ENCODE measurements around the gene NACC2.
A peak's percentile ranks its signal among the peaks of the same experiment; 100 is the strongest.

The NACC2 gene

DNA sequence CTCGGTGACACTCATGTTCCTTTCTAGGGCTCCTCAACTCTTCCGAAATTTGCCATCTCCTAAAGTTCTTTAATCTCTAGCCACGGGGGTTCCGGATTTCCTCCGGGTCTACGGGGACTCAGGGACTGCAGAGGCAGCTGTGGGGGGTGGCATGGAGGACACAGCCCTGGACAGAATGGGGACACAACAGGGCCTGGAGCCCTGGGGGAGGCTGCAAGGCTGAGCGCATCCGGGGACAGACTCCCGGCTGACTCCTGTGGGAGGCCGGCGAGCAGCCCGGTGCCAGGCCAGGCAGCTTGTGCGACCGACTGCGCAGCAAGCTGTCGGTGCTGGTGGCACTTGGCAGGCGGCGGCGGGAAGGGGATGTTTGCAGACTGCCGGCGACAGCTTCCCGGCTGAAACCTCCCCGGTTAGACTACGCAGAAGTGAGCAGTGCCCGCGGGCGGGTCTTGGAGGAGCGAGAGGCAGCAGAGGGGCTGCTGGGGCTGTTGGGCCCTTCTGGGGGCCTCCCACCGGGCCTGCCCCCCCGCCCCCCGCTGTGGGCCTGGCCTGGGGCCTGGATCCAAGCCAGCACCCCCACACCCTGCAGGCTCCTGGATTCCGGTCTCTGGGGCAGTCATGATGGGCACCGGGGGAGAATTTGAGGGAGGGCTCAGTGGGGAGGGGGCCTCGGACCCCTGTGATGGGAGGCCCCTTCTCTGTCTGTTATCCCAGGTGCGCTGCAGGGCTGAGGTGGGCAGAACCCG is 105.2 kb downstream of the NACC2 start:
- no peak for DNase-seq

DNA sequence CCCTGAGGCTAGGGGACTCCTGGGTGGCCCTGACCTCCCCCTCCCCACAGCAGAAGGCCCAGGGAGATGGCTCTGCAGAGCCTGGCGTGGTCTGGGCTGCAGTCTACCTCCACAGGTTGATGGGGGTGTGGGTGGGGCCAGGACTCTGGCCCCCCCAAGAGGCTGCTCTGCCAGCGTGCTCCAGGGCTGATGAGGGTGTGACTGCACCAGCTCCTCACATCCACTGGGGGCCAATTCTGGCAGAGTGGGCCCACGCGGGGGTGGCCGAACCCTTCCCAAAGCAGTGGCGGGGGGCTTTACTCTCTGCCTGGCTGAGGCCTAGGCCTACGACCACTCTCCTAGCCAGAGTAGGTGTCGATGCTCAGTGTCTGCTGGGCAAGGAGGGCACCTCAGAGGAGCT is 105.9 kb downstream of the NACC2 start:
- no peak for DNase-seq

DNA sequence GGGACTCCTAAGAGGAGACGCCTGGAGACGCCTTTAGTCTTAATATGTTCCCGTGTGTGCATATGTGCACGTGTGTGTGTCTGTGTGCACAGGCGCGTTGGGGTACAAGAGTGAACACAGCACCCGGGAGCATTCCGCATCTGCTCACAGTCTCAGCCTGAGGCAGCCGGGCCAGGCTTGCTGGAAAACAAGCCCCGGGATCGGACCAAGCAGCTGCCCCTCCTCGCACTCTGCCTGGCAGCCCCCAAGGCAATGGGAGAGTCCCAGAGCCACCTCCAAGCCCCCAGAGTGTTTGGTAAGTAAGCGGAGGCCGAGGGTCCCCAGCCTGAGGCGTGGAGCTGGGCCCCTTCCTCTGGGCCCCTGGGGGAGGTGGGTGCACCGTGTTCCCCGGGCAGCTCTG is 106.6 kb downstream of the NACC2 start:
- DNase-seq = no peak

DNA sequence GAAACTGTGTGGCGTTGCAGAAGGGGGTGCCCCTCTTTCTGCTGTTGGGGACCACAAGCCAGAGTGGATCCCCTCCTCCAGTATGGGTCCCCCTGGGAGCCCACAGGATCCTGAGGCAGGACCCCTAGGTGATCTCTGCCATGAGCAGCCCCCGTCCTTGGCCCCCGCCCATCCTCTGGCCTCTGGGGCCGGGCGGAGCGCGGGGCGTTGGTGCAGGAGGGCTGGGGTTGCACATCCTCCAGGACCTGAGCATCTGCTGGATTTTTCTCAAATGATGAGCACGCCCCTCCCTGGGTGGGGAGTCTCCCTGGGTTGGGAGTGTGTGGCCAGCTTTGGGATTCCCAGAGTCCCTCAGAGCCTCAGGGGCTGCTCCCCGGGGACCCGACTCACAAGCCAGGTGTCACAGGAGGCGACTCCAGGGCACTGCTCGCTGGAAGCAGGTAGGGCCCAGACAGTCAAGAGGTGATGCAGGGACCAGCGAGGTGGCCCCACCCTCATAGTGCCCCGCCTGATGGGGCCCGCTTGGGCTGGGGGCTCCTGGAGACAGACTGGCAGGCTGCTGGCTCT is 107.2 kb downstream of the NACC2 start:
- DNase-seq = no peak

DNA sequence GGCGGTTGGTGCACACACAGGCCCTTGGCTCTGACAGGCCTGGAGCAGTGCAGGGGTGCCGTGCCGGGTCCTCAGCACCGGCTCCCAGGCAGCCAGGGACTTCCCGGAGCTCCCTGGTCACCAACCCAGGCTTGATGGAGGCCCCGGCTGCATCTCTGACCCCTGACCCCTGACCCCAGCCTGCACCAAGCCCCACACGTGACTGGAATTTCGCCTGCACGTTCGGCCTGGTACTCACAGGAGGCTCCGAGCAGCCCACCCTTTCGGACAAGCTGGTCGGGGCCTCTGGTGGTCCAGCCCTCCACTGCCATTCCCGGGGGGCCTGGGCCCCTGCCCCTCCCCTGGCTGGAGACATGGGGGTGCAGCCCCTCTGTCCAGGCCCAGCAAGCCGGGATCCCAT is 108.5 kb downstream of the NACC2 start:
- DNase-seq = no peak

DNA sequence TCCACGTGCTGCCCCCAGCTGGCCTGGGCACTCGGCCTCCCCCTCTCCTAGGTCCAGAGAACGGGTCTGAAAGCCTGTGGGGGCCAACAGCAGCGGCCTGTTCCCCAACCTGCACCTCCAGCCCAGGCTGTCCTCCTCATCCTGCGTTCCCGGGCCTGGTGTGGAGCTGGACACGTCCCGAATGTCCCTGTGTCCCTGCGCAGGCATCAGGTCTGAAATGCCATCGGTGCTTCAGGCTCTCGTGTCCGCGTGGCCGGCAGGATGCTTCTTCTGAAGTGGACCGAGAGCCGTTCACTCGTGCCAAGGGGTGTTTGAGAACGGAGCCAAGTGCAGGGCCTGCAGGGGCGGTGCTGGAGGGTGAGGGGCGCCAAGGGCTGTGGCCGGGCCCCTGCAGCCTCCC is 109.2 kb downstream of the NACC2 start:
- DNase-seq = no peak

DNA sequence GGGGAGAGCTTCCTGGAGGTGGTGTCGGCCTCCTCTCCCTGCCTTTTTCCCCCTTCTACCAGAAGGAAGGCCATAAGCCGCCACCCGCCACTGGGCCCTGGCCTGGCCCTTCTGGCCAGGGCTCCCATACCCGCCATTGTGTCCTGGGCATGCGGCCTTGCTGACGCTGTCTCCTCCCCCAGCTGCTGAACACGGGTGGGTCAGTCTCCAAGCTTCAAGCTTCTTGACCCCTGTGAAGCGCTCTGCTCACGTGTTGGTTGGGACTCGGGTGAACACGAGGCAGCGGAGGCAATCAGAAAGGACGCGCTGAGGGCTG is 109.7 kb downstream of the NACC2 start:
- DNase-seq = no peak

DNA sequence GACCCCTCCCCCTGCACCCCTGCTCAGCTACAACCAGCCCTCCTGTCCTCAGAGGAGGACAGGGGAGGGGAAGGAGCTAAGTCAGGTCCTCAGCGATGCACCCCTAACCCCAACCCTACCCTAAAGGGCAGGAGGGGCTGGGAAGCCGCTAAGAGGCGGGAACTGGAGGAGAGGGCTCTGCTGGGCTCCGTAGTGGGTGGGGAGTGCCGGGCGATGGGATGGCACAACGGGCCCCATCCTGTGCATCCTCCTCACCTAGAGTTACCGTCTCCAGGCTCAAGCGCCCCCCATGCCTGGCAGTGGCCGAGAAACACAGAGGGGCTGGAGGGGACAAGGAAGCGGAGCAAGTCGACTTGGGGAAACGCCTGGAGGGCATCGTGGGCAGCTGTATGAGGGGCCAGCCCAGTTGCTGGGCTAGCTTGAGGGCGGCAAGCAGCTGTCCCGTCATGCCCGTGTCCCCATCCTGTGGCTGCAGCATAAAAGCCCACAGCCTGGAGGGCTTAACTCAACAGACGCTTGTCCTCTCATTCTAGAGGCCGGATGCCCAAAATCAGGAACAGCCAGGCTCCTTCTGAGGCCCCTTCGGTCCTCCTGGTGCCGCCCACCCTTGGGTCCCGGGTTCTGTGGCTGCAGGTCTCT is 110.9 kb downstream of the NACC2 start:
- DNase-seq = no peak

DNA sequence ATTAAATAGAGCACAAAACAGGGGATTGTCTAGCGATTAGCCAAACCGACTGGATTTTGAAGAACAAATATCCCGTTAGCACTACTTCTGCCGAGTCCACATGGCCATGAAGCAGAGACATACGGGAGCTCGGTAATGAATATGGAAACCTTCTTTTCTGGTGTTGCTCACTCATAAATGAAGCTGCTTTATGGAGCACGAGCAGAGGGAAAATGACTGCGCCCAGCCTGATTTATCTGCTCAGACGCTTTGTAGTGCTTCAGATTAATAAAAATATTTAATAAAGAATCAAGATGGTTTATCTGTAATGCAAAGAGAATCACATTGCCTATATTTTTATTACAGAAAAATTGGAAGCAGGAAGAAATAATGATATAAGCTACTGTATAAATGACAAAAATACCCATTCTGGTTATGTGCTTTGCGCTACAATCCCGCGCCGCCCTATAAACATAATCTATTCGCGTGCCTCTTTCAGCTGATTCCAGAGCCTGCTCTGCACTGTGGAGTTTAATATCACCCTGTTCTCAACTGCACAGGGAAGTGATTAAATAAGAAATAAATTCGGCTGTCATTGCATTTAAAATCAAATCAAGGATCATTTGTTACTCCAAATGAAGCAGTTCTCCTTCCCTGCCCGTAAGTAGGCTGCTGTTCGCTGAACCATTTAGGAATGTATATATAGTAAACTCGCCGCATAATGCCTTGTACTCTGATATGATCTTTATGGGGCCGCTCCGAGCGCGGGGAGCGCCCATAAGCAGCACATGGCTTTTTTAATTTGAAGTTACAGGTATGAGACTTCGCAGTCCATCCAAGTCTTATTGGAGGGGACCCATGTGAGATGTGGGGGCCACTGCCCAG is 111.6 kb downstream of the NACC2 start:
- no peak for DNase-seq

DNA sequence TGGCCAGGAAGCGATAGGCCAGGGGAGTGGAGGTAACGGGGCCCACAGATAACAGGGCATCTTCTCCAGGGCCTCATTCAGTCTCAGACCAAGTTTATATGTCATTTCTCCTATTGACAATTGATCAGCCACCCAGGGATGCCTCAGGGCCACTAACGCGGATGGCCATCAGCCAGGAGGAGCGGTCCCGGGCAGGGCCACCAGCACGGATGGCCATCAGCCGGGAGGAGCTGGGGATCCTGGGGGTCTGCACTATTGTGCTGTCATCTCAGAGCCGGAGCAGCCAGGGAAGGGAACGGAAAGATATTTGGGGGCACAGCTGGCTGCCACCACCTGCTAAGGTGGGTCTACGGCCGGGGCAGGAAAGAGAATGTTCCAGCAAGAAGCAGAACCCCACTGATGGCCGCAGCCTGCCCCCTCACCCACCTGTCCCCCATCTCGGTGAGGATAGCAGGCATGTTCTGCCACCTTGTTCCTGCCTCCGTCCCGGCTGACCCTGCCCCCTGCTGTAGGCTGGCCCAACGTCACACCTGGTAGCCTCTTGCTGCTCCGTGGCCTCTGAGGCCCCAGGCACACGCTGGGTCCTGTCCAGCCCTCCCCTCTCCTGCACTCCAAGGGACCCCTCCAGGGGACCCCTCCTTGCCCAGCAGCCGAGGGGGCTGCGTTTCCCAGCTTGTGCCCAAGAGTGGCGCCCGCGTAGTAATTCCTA is 112.4 kb downstream of the NACC2 start:
- DNase-seq = no peak

DNA sequence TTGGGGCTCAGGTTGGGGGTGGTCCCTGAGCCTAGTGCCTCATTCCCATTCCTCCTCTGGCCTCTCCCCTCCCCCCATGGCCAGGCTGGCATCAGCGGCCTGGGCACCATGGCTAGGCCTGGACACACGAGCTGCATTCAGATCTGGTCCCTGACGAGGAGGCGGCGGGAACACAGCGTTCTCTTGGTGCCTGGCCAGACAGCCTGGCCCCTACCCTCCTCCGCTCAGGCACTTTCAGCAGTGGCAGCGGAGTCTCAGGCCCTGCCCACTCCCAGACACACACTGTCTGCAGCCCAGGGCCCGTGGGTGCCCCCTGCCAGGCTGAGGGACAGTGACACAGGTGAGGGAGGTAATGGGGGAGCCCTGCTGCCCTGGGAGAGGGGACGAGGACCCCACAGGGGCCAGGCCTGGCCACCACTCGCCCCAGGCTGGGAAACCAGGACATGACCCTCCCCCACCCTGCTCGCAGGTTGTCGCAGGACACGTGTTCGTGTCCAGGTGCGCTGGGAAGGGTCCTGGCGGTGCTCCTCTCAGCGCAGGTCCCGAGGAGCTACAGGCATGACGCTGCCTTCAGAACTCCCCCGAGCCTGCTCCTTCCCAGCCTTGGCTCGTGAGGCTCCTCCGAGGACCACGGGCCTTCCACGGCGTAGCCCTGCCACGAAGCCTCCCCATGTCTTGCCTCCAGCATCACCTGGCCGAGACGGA is 114.0 kb downstream of the NACC2 start:
- DNase-seq = no peak

DNA sequence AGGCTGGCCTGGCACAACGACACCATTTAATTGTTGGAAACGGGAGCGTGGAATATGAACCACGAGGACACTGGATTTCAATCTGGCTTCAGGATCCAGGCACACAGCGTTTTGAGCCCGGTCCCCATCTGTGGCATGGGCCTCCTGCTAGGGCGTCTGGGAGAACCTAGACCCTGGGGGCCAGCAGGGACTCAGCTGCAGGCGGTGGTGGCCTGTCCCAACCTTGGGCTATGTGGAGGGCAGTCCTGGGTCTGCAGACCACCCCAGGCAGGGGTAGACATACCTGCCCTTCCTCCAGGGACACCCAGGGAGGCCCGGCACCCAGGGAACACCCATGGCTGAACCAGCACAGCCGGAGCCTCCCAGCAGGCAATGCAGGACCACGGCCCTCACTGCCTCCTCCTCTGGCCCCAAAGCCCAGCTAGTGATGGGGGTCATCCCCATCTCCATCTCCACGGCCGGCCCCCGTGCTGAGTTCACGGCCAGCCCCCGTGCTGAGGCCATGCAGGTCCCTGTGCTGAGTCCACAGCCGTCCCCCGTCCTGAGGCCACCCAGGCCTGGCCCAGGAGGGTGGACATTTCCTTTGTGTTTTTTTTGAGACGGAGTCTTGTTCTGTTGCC is 115.4 kb downstream of the NACC2 start:
- DNase-seq = no peak

DNA sequence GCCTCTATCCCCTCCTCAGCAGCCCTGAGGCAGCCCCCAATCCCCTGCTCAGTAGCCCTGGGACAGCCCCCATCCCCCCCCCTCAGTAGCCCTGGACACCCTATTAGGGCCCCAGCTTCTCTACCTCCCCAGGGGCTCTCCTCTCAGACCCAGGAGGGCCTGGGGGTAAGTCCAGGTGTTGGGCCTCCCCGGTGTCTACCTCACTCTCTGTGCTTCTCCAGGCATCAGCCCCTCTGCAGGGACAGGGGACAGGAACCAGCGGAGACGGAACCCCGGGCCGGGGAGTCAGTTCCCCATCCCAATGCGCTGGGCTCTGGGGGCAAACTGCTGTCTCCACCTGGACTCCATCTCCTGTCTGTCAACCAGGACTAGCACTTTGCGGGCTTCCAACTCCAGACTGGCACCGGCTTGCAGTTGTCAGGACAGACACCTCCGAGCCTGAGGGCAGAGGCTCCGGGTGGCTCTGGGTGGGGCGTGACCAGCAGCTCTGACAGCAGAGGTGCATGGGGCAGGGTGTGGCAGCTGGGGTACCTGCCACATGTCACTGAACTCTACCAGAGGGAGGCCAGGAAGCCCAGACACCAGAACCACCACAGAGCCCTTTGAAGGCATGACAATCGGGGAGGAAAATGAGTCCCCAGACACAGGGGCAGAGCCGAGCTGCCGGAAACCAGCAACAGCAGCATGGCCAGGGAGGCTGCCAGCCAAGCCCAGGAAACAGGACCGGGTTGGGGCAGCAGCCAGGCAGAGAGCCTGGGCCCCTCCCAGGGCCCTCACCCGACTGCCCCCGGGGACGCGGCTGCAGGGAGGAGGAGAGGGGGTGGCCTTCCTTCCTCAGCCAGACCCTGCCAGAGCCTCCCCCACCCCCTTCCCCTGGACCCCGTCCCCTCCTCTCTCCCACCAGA is 116.2 kb downstream of the NACC2 start:
- no peak for DNase-seq

DNA sequence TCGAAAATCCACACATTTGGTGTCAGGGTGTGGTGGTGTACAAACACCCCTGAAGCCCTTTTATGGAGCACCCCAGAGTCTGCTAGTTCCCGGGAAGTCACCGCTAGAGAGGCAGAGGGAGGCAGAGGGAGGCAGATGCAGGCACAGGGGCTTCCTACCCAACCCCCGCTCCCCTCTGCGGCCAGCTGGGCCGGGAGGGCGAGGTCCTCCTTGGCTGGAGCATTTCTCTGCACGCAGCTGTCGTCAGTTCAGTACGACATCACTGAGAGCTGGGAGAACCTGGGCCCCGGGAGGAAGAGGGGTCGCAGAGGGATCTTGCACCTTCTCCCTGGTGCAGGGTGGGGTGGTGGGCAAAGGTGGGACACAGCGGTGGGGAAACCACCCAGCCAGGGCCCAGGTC is 118.1 kb downstream of the NACC2 start:
- DNase-seq = no peak

DNA sequence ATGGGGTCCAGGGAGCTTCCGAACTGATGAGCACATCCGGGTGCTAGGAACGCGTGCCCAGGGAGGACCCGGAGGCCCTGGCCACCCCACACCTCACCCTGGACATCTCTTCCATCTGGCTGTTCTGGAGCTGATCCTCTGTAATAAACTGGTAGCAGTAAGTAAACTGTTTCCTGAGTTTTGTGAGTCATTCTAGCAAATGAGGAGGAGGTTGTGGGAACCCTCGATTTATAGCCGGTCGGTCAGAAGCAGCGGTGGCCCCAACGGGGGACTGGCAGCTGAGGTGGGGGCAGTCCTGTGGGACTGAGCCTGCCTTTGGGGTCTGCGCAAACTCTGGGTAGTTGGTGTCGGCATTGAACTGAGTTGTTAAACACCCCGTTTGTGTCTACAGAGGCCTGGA is 118.6 kb downstream of the NACC2 start:
- DNase-seq = peak; percentile 23

DNA sequence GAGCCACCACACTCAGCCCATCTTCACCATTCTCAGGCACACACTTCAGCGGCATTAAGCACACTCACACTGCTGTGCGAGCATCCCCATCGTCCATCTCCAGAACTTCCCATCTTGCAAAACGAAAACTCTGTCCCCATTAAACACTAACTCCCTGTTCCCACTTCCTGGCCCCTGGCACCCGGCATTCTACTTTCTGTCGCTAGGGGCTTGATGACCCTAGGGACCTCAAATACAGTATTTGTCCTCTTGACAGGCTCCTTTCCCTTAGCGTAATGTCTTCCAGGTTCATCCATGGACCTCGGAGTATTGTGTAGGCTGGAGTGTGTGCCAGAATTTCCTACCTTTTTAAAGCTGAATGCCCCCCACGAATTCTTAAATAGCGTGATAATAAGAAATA is 119.3 kb downstream of the NACC2 start:
- DNase-seq = no peak

DNA sequence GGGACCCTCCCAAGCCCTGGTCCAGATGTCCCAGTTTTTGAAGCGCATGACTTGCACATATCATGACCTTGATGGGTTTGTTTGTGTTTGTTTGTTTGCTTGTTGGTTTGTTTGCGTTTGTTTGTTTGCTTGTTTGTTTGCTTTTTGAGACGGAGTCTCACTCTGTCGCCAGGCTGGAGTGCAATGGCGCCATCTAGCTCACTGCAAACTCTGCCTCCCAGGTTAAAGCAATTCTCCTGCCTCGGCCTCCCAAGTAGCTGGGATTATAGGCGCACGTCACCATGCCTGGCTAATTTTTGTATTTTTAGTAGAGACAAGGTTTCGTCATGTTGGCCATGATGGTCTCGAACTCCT is 120.9 kb downstream of the NACC2 start:
- no peak for DNase-seq

DNA sequence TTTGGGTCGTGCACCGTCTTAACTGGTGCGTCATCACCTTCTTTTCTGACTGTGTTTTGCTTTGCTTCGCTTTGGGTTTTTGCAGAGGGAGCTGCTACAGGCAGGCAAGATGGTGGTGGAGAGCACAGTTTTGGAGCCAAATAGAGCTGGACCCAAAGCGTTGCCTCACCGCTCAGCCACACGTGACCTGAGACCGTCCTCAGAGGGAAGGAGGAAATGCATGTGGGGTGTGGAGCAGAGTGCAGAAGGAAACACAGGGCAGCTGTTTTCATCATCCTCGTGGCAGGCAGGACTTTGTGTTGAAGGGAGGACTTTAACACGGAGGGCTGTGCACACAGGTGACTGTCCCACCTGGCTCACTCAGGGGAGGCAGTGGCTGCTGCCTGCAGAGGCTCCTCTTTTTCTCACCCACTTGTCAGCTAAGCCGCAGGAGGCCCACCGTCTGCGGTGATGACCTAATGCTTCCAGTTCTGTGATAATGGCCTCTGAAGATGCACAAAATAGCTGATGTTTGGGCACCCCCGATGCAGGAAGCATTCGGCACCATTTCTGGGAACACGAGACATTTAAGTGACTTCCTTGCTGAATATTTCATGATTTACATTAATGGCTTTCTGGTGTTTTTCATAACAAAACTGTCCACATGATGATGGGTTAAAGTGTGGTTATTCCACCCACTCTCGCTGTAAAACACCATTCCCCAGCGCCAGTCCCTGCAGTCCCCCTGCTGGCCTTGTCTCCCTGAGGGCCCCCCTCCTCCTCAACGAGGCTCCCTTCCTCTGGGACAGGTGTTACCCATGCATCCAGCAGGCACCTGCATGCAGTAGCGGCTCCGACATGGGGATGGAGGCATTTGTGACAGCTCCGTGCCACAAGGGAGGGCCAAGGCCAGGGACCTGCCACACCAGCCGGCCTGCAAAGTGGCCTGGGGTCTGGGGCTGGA is 121.5 kb downstream of the NACC2 start:
- DNase-seq = peak; percentile 76

DNA sequence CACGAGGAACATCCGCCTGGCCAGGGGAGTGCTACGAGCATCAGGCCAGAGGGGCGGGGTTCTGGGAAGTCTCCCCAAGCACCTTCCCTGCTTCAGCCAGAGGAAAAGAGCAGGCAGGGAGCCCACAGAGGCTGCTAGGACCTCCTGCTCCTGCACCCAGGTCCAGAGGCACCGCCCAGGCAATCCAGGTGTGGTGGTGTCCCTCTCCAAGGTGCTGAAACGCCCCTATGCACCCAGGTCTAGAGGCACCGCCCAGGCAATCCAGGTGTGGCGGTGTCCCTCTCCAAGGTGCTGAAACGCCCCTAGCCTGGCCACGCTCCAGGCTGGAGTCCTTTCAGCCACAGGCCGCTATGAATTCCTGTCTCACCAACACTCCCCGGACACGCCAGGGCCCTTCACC is 123.2 kb downstream of the NACC2 start:
- no peak for DNase-seq

Data from MV-4-11 (cell line).